ENCODE results near the gene TTLL11. TPM values are rescaled to one million over a fixed set of nuclear protein-coding genes. Genes with fewer than 3 reads are reported as not detected.

The TTLL11 gene
- total RNA-seq, 6 experiments from 2014 or later, result 3.2 to 5.2 (median 4.1) TPM

GRCh38 chr9:122031157-122031556 lies 62.0 kb downstream of the TTLL11 start:
- intact Hi-C loops (cut with DNase I), result no loop called here
- 52% methylated on average over 4 of the region's 10 CpGs for WGBS (ENCODE audit: insufficient coverage, low coverage, low lambda C conversion rate, missing lambda C conversion rate)
- DNase-seq (peak in 2 of 3 donors; percentile 52 to 59), ATAC-seq (peak; percentile 66 to 83 (median 78))
- Histone ChIP-seq H3K4me1 (peaks cover 0 to 30% (median 0%) of the 10 kb centered on the region in 4 donors), H3K4me3 (no peak overlapping the region), H3K9me3 (no peaks in the 10 kb centered on the region), H3K36me3 (no peaks in the 10 kb centered on the region), H3K27me3 (no peaks in the 10 kb centered on the region), H3K27ac (peak overlapping the region in 2 of 3 donors; percentile 47 to 82)
- no peak for TF ChIP-seq POLR2A (IDR thresholded peaks at IDR 0.05)
- TF ChIP-seq CTCF (IDR thresholded peaks at IDR 0.05), result no peak

- Histone ChIP-seq H3K4me1 (peaks cover 0 to 30% (median 0%) of the 10 kb centered on the region in 4 donors), H3K27me3 (no peaks in the 10 kb centered on the region), H3K9me3 (no peaks in the 10 kb centered on the region), H3K27ac (no peak overlapping the region), H3K36me3 (no peaks in the 10 kb centered on the region), H3K4me3 (no peak overlapping the region)
- intact Hi-C loops (cut with DNase I), result no loop called here
- TF ChIP-seq CTCF (IDR thresholded peaks at IDR 0.05), result no peak
- TF ChIP-seq POLR2A (IDR thresholded peaks at IDR 0.05), result no peak
- DNase-seq, result no peak
- ATAC-seq, result no peak
- WGBS (ENCODE audit: insufficient coverage, low coverage, low lambda C conversion rate, missing lambda C conversion rate), result 94% methylated on average over 4 of the region's 4 CpGs
Observed at GRCh38 chr9:122030357-122030756, 62.8 kb downstream of the TTLL11 start.

- WGBS (ENCODE audit: insufficient coverage, low coverage, low lambda C conversion rate, missing lambda C conversion rate), result 84% methylated on average over 3 of the region's 3 CpGs
- no peaks in the 10 kb centered on the region for H3K36me3 ChIP-seq
Observed at GRCh38 chr9:122029898-122030297, 63.2 kb downstream of the TTLL11 start.

DNA sequence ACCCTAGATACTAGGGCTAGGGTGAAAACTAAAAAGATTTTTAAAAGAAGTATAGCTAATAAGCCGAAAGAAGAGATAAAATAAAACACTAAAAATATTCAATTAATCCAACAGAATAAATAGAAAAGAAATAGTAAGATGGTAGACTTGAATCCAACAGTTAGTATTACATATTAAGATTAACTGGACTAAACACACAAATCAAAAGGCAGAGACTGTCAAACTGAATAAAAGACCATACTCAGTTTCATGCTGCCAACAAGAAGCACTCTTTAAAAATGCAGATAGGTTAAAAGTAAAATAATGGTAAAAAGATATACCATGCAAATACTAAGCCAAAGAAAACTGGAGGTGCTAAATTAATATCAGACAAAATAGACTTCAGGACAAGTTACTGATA lies 65.0 kb downstream of the TTLL11 start:
- Histone ChIP-seq H3K4me1 (peaks cover 0 to 24% (median 0%) of the 10 kb centered on the region in 4 donors), H3K36me3 (no peaks in the 10 kb centered on the region), H3K4me3 (no peak overlapping the region), H3K27me3 (no peaks in the 10 kb centered on the region), H3K27ac (no peak overlapping the region), H3K9me3 (peaks cover 0 to 5% (median 0%) of the 10 kb centered on the region in 4 donors)
- intact Hi-C loops (cut with DNase I), result no loop called here
- ATAC-seq (no peak), DNase-seq (no peak)
- TF ChIP-seq POLR2A (IDR thresholded peaks at IDR 0.05) (no peak), CTCF (IDR thresholded peaks at IDR 0.05) (no peak)
- 89% methylated on average over 1 of the region's 1 CpG for WGBS (ENCODE audit: insufficient coverage, low coverage, low lambda C conversion rate, missing lambda C conversion rate)

More at GRCh38 chr9:122029898-122030297, 63.2 kb downstream of the TTLL11 start:
- intact Hi-C loops (cut with DNase I), result no loop called here
- no peaks in the 10 kb centered on the region for H3K27me3 ChIP-seq
- H3K9me3 ChIP-seq, result no peaks in the 10 kb centered on the region
- peaks cover 0 to 30% (median 0%) of the 10 kb centered on the region in 4 donors for H3K4me1 ChIP-seq
- DNase-seq (no peak), ATAC-seq (peak in 1 of 4 donors; percentile 27)
- no peak overlapping the region for H3K4me3 ChIP-seq
- TF ChIP-seq POLR2A (IDR thresholded peaks at IDR 0.05), result no peak
- no peak for TF ChIP-seq CTCF (IDR thresholded peaks at IDR 0.05)
- no peak overlapping the region for H3K27ac ChIP-seq

DNA sequence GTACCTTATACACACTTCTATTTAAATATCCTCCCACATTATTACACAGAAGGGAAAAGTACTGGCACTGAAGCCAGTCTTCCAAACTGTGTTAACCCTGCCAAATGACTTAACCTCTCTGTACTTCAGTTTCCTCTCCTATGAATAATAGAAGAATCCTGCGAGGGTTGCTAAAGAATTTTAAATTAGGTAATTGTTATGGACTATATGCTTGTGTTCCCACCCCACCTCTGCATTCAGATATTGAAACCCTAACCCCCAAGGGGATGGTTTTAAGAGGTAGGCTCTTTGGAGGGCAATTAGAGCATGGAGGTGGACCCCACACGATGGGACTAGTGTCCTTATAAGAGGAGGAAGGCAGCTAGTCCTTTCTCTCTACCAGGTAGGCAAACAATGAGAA lies 72.7 kb downstream of the TTLL11 start:
- DNase-seq (no peak), ATAC-seq (no peak)
- H3K4me3 ChIP-seq, result no peak overlapping the region
- intact Hi-C loops (cut with DNase I), result no loop called here
- H3K4me1 ChIP-seq, result no peaks in the 10 kb centered on the region
- H3K27me3 ChIP-seq, result no peaks in the 10 kb centered on the region
- 69% methylated on average over 2 of the region's 2 CpGs for WGBS (ENCODE audit: insufficient coverage, low coverage, low lambda C conversion rate, missing lambda C conversion rate)
- H3K27ac ChIP-seq, result no peak overlapping the region
- peaks cover 0 to 5% (median 0%) of the 10 kb centered on the region in 4 donors for H3K9me3 ChIP-seq
- TF ChIP-seq CTCF (IDR thresholded peaks at IDR 0.05), result no peak
- no peak for TF ChIP-seq POLR2A (IDR thresholded peaks at IDR 0.05)
- H3K36me3 ChIP-seq, result no peaks in the 10 kb centered on the region

Measured in right lobe of liver (tissue), 6 donors.